ENCODE measurements around the gene IL13RA2.

The IL13RA2 gene

GRCh38 chrX:114985967-114986592, 31.3 kb downstream of the IL13RA2 start:
- DNase-seq, result no peak

DNA sequence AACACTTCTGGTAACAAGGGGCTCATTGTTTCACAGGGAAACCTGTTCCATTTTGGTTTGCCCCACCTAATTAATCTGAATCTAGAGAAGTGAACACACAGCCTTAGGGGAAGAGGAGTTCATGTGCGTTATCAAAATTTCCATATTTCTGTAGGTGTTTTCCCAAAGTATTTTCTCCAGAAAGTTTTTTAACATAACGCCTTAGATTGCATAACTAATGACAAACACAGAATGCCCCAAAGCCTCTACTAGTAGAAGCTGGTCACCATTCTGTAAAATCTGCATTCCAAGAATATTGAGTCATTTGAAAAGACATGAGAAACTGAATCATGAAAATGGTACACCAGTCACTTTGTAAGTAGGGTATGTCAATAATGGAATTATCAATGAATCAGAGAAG, 41.1 kb downstream of the IL13RA2 start:
- DNase-seq, result no peak

- DNase-seq, result no peak
These were observed 44.4 kb downstream of the IL13RA2 start for GRCh38 chrX:114973013-114973412.

- no peak for DNase-seq
These were observed 46.6 kb downstream of the IL13RA2 start for GRCh38 chrX:114970806-114971205.

- no peak for DNase-seq
These were observed 53.0 kb downstream of the IL13RA2 start for GRCh38 chrX:114964374-114964773.

GRCh38 chrX:114962209-114962608, 55.2 kb downstream of the IL13RA2 start:
- no peak for DNase-seq

DNA sequence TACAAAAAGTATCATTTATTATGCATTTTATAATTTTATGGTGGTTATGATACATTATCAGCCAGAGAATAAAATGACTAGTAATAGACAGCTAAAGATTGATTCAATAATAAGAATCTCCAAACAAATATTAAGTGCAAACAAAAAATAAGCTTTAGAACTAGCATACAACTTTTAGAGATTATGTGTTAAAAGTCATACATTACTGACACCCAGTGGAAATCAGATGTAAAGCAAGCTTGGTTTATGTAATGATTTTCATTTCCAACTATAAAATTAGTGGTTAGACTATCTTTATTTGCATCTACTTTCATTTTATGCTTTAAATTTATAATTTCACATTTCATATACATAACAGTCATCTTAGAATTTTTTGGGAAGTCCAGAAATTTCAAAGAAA, 57.7 kb downstream of the IL13RA2 start:
- DNase-seq, result no peak

Data from GF-D8 (cell line).